Upper lobe of left lung (tissue), 6 donors: Measurements from ENCODE around the gene VAMP1. TPM values are rescaled to one million over a fixed set of nuclear protein-coding genes. Genes with fewer than 3 reads are reported as not detected.
A peak's percentile ranks its signal among the peaks of the same experiment; 100 is the strongest.
"Not testable (repeated sequence)": the region's sequence is repeated elsewhere in the genome, so short reads cannot be mapped to it uniquely, and the experiment has no call there.

Experiments used
- ATAC-seq, 2 donors: fragments of 200-7000 bp; cut with Tn5 transposase; one replicate each; pipeline ENCODE4 v1.9.1; 2022; ENCODE audit warnings: mild to moderate bottlenecking in 2 of 2, moderate library complexity in 2 of 2; ENCODE audit not compliant: low FRiP score in 2 of 2
- DNase-seq, 2 donors: peaks; one replicate each; pipeline ENCODE4 v3.0.0-alpha.2; 2019 to 2020
- H3K27ac ChIP-seq, 4 donors: fragments of 200-600 bp; sonication (generic); one replicate each; pipeline ENCODE4 v1.5.1; 2016 to 2019
- H3K27me3 ChIP-seq, 4 donors: fragments of 200-600 bp; sonication (generic); one replicate each; pipeline ENCODE4 v1.5.1; 2017 to 2019
- H3K36me3 ChIP-seq, 4 donors: fragments of 200-600 bp; sonication (generic); one replicate each; pipeline ENCODE4 v1.5.1; 2016 to 2019
- H3K4me1 ChIP-seq, 4 donors: fragments of 200-600 bp; sonication (generic); one replicate each; pipeline ENCODE4 v1.5.1; 2018 to 2019
- H3K4me3 ChIP-seq, 4 donors: fragments of 200-600 bp; sonication (generic); one replicate each; pipeline ENCODE4 v1.5.1; 2017 to 2019; ENCODE audit warnings: mild to moderate bottlenecking in 2 of 4, moderate library complexity in 1 of 4
- H3K9me3 ChIP-seq, 4 donors: fragments of 200-600 bp; sonication (generic); one replicate each; pipeline ENCODE4 v1.5.1; 2018 to 2019
- CTCF ChIP-seq, 6 experiments: fragments of 450-650 bp in 4 of 6; fragments of 200-600 bp in 2 of 6; sonication (generic) in 2 of 6; IDR thresholded peaks; one replicate each; pipeline ENCODE4 v1.5.1; 2016 to 2019; ENCODE audit warnings: antibody characterized with exemption in 6 of 6
- EP300 ChIP-seq, 4 donors: sonication (generic); formaldehyde crosslinking; IDR thresholded peaks; one replicate each; pipeline ENCODE4 v1.5.1; 2017; ENCODE audit warnings: antibody characterized with exemption in 4 of 4, control low read depth in 2 of 4
- POLR2A ChIP-seq, 4 donors: fragments of 450-650 bp; IDR thresholded peaks; one replicate each; pipeline ENCODE4 v1.5.1; 2016 to 2017; ENCODE audit warnings: antibody characterized with exemption in 4 of 4, mild to moderate bottlenecking in 2 of 4
- POLR2AphosphoS5 ChIP-seq, 2 donors: sonication (generic); formaldehyde crosslinking; IDR thresholded peaks; one replicate each; pipeline ENCODE4 v1.5.1; 2017; ENCODE audit warnings: antibody characterized with exemption in 2 of 2
- WGBS, 2 donors: methylation state at CpG; one replicate each; pipeline ENCODE4 v1.1.5; 2017 to 2018; 5-methylcytosine and 5-hydroxymethylcytosine counted together
- total RNA-seq, 6 donors: library from RNA; depleted of rRNA in 4 of 6; stranded (reverse); fragments of >200 nt in 4 of 6; gene quantifications; one replicate each; pipeline versions ENCODE4 v1.1.0 to v1.2.1, GENCODE V29; 2016 to 2021
- donor health status: DM: no; HTN: no; CAD: no; lungs with moderate emphysema.
- donor health status: DM: no; HTN: yes; CAD: no; lungs with severe emphysema.

Gene VAMP1
- total RNA-seq, 6 donors from 2014 or later, result 4.6 to 25.1 (median 7.1) TPM

GRCh38 chr12:6428326-6428725, 42.2 kb downstream of the VAMP1 start:
- ATAC-seq, result no peak
- Histone ChIP-seq H3K36me3 (no peaks in the 10 kb centered on the region), H3K4me1 (peaks cover 17 to 22% (median 21%) of the 10 kb centered on the region in 4 donors), H3K27me3 (no peaks in the 10 kb centered on the region), H3K27ac (peak overlapping the region in 1 of 4 donors; percentile 17), H3K9me3 (no peaks in the 10 kb centered on the region), H3K4me3 (no peak overlapping the region)
- WGBS, 2 donors, result 82 to 85% methylated on average over 3 of the region's 3 CpGs
- DNase-seq, result no peak
- TF ChIP-seq POLR2A (IDR thresholded peaks at IDR 0.05) (no peak), EP300 (IDR thresholded peaks at IDR 0.05) (no peak), CTCF (IDR thresholded peaks at IDR 0.05) (no peak), POLR2AphosphoS5 (IDR thresholded peaks at IDR 0.05) (no peak)

- not testable (repeated sequence) for ATAC-seq, H3K36me3 ChIP-seq, H3K27me3 ChIP-seq, DNase-seq, H3K4me3 ChIP-seq, H3K9me3 ChIP-seq, H3K27ac ChIP-seq
- WGBS, 2 donors, result 94 to 97% methylated on average over 10 of the region's 10 CpGs
- H3K4me1 ChIP-seq, result peaks cover 18 to 23% (median 22%) of the 10 kb centered on the region in 4 donors
Measured at GRCh38 chr12:6427796-6428195, 42.7 kb downstream of the VAMP1 start.

- no peak overlapping the region for H3K27ac ChIP-seq
- TF ChIP-seq CTCF (IDR thresholded peaks at IDR 0.05), result no peak
- no peak for TF ChIP-seq POLR2A (IDR thresholded peaks at IDR 0.05)
- no peak for TF ChIP-seq POLR2AphosphoS5 (IDR thresholded peaks at IDR 0.05)
- no peak for TF ChIP-seq EP300 (IDR thresholded peaks at IDR 0.05)
- DNase-seq (no peak), ATAC-seq (no peak)
- H3K36me3 ChIP-seq, result no peaks in the 10 kb centered on the region
- H3K4me1 ChIP-seq, result peaks cover 18 to 23% (median 22%) of the 10 kb centered on the region in 4 donors
- no peaks in the 10 kb centered on the region for H3K27me3 ChIP-seq
- H3K4me3 ChIP-seq, result no peak overlapping the region
- no peaks in the 10 kb centered on the region for H3K9me3 ChIP-seq
- 76 to 82% methylated on average over 14 of the region's 14 CpGs for WGBS, 2 donors
Measured at GRCh38 chr12:6426882-6427671, 43.4 kb downstream of the VAMP1 start.

GRCh38 chr12:6425590-6426531, 44.6 kb downstream of the VAMP1 start:
- no peak for TF ChIP-seq POLR2A (IDR thresholded peaks at IDR 0.05)
- TF ChIP-seq CTCF (IDR thresholded peaks at IDR 0.05), result no peak
- no peak for TF ChIP-seq EP300 (IDR thresholded peaks at IDR 0.05)
- no peak for TF ChIP-seq POLR2AphosphoS5 (IDR thresholded peaks at IDR 0.05)
- H3K4me1 ChIP-seq, result peaks cover 10 to 18% (median 16%) of the 10 kb centered on the region in 4 donors
- H3K27me3 ChIP-seq, result no peaks in the 10 kb centered on the region
- no peak overlapping the region for H3K4me3 ChIP-seq
- ATAC-seq (no peak), DNase-seq (no peak)
- 84 to 86% methylated on average over 17 to 23 of the region's 23 CpGs for WGBS, 2 donors
- no peaks in the 10 kb centered on the region for H3K9me3 ChIP-seq
- peak overlapping the region in 1 of 4 donors; percentile 11 for H3K27ac ChIP-seq
- no peaks in the 10 kb centered on the region for H3K36me3 ChIP-seq

- H3K9me3 ChIP-seq, result no peaks in the 10 kb centered on the region
- TF ChIP-seq POLR2A (IDR thresholded peaks at IDR 0.05) (no peak), EP300 (IDR thresholded peaks at IDR 0.05) (no peak), POLR2AphosphoS5 (IDR thresholded peaks at IDR 0.05) (no peak), CTCF (IDR thresholded peaks at IDR 0.05) (no peak)
- peaks cover 11 to 18% (median 13%) of the 10 kb centered on the region in 4 donors for H3K4me1 ChIP-seq
- no peak overlapping the region for H3K27ac ChIP-seq
- ATAC-seq, result no peak
- 72 to 79% methylated on average over 4 to 8 of the region's 8 CpGs for whole genome bisulfite sequencing, 2 donors
- no peaks in the 10 kb centered on the region for H3K27me3 ChIP-seq
- no peaks in the 10 kb centered on the region for H3K36me3 ChIP-seq
- no peak overlapping the region for H3K4me3 ChIP-seq
- DNase-seq, result no peak
Measured at GRCh38 chr12:6424866-6425265, 45.6 kb downstream of the VAMP1 start.
